T-helper 1 cell (primary cell): ENCODE results near the gene EPHB1.
"Not testable (repeated sequence)": the region's sequence is repeated elsewhere in the genome, so short reads cannot be mapped to it uniquely, and the experiment has no call there.

Experiments
- DNase-seq, 5 donors: peaks; one replicate each; pipeline ENCODE4 v3.0.0-alpha.2; 2012 to 2020

The EPHB1 gene

GRCh38 chr3:135056084-135056730 lies 261.1 kb downstream of the EPHB1 start:
- DNase-seq, result no peak

GRCh38 chr3:135056733-135057310 lies 261.8 kb downstream of the EPHB1 start:
- DNase-seq, result no peak

- no peak for DNase-seq
Observed at GRCh38 chr3:135057996-135058395, 262.9 kb downstream of the EPHB1 start.

GRCh38 chr3:135059580-135059979 lies 264.5 kb downstream of the EPHB1 start:
- no peak for DNase-seq

GRCh38 chr3:135066844-135067727 lies 272.0 kb downstream of the EPHB1 start:
- not testable (repeated sequence) for DNase-seq

GRCh38 chr3:135068011-135068410 lies 273.0 kb downstream of the EPHB1 start:
- no peak for DNase-seq

GRCh38 chr3:135069406-135069805 lies 274.3 kb downstream of the EPHB1 start:
- DNase-seq, result no peak

GRCh38 chr3:135071483-135071882 lies 276.4 kb downstream of the EPHB1 start:
- DNase-seq, result no peak

- DNase-seq, result no peak
Observed at GRCh38 chr3:135072431-135072830, 277.4 kb downstream of the EPHB1 start.

DNA sequence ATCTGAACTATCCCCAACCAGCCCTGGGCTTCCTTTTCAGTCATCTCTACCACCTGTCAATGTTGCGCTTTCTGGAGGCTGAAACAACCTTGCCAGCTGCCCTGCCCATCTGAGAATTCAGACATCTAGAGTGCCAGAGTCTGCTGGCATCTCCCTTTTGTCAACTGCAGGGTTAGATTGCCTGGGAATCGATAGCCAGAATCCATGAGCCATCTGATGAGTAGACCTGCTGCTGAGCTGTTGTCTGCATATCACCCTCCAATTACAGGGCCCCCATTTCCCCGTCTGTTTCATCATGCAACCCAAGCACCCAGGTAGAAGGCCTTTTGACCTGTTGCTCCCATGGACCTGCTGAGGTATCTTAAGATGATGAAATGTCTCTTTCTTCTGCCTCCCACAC lies 280.1 kb downstream of the EPHB1 start:
- DNase-seq, result no peak

DNA sequence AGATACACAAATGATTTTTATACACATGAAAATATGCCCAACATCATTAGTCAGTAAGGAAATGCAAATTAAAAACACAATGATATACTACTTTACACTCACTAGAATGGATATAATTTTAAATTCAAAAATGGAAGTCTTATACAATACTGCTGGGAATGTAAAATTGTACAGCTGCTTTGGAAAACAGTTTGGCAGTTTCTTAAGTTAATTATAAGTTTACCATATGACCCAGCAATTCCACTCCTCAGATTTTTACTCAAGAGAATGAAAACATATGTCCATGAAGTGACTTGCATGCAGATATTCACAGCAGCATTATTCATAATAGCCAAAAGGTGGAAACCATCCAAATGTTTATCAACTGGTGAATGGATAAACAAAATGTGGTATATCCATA lies 281.3 kb downstream of the EPHB1 start:
- no peak for DNase-seq

GRCh38 chr3:135077186-135077585 lies 282.1 kb downstream of the EPHB1 start:
- DNase-seq, result no peak

GRCh38 chr3:135078283-135078682 lies 283.2 kb downstream of the EPHB1 start:
- DNase-seq, result no peak

GRCh38 chr3:135079095-135079494 lies 284.0 kb downstream of the EPHB1 start:
- no peak for DNase-seq

- DNase-seq, result no peak
Observed at GRCh38 chr3:135081451-135081850, 286.4 kb downstream of the EPHB1 start.

DNA sequence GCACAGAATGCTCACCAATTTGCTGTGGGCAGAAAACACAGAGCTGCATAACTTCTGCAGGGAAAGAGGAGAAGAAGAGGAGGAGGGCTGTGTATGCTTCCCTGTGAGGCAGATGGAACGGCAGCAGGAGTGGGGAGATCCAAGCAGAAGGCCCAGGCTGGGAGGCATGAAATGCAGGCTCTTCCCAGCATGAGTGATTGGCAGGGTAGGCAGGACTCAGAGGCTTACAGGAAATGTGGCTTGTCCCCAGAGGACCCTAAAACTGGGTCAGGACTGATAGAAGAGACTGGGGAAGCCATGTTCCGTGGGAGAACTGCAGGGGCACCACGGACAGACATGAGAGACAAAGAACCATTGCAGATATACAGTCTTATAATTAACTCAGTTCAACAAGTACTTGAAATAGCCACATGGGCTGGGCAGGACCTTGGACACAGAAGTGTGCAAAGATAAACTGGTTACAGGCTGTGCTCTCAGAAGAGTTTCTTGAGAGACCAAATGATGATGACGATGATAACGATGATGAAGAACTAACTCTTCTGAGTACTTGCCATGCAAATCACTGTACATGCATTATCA lies 286.9 kb downstream of the EPHB1 start:
- no peak for DNase-seq

GRCh38 chr3:135082706-135083105 lies 287.6 kb downstream of the EPHB1 start:
- no peak for DNase-seq

- no peak for DNase-seq
Observed at GRCh38 chr3:135083179-135083578, 288.1 kb downstream of the EPHB1 start.

GRCh38 chr3:135083756-135084155 lies 288.7 kb downstream of the EPHB1 start:
- DNase-seq, result no peak

DNA sequence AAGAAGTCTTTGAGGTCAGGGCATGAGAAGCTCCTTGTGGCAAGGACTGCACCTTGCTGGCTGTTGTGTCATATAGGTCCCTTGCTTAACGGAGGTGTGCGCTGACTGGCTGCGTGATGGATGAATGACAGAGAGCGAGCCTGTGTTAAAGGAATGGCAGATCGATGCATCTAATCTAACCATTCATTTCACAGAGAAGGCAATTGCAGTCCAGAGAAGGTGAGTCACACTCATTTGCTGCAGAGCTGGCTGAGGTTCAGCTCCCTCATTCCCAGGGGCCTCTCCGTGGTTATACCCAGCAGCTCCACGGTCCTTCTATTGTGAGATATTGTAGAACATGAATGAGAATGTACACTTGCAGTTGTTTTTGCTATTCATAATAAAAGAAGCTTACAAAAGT lies 289.3 kb downstream of the EPHB1 start:
- no peak for DNase-seq

- no peak for DNase-seq
Observed at GRCh38 chr3:135084976-135085375, 289.9 kb downstream of the EPHB1 start.

- DNase-seq, result no peak
Observed at GRCh38 chr3:135085652-135086436, 290.8 kb downstream of the EPHB1 start.

DNA sequence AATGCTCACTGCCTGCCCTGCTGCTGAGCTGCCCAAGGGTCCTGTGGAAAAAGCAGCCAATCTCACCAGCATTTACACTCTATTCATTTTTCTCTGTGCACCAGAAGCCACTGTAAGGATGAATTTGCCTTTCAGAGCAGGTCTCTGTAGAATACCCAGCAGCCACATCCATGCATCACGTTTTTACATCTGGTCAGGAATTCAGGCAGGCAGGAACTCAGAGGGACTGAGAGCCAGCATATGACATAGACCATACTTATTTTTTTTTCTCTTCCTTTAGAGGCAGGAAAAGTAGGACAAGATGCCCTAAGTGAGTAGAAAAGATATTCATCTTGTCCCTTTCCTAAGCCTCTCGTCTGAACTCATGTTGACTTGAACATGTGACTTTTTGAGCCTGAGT lies 292.7 kb downstream of the EPHB1 start:
- DNase-seq, result no peak
